GM21447 (cell line): ENCODE results near the gene ZNF470.

Source experiments
- ATAC-seq: cut with Tn5 transposase; IDR thresholded peaks from one replicate; pipeline ENCODE4 v1.9.1; 2021; ENCODE audit not compliant: unreplicated experiment

The ZNF470 gene

DNA sequence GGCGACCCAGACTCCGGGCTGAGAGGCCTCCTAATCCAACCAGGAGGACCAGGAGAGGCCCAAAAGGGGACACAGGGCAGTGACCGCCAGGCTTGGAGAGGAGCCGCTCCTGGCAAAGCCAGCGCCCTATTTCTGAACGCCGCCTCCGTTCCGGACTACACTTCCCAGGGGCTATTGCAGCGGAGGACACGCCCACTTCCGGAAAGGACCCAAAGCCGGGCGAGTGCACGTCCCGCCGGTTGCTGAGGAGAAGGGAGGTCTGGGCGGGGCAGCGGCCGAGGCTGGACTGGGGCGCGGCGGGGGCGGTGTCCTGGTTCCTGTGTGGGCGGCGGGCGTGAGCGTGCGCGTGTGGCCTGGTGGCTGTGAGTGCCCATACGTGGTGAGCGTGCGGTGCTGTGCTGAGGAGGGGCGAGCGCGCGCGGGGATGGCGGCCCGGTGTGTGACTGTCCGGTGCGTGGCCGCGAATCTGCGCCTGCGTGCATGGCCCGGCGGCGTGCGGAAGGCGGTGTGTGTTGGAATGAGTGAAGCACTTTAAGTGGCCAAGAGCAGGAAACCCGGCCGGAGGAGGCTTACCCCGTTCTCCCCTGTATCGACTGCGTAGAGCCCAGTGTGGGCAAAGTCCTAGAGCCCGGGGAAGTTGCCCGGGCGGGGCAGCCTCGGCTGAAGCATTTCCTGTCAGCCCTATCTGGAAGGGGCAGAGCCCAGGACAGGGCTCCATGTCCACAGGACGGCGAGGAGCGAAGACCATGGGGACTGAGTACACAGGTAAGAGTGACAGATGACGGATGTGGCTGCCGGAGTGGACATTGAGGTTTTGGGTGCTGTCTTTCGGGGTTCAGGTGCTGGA, at the start of gene ZNF470:
Gene ZNF470, plus strand, starts transcription at position 195 of the 847 bp plus-strand sequence. CDS start 2,844 bp downstream, outside the sequence.
- peak; percentile 95 for ATAC-seq

DNA sequence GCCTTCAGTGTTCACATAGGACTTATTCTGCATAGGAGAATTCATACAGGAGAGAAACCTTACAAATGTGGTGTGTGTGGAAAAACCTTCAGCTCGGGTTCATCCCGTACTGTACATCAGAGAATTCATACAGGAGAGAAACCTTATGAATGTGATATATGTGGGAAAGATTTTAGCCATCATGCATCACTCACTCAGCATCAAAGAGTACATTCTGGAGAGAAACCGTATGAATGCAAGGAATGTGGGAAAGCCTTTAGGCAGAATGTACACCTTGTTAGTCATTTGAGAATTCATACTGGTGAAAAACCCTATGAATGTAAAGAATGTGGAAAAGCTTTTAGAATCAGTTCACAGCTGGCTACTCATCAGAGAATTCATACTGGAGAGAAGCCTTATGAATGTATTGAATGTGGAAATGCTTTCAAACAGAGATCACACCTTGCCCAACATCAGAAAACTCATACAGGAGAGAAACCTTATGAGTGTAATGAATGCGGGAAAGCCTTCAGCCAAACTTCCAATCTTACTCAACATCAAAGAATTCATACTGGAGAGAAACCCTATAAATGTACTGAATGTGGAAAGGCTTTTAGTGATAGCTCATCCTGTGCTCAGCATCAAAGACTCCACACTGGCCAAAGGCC, 41.9 kb upstream of the ZNF470 start:
- ATAC-seq: no peak

DNA sequence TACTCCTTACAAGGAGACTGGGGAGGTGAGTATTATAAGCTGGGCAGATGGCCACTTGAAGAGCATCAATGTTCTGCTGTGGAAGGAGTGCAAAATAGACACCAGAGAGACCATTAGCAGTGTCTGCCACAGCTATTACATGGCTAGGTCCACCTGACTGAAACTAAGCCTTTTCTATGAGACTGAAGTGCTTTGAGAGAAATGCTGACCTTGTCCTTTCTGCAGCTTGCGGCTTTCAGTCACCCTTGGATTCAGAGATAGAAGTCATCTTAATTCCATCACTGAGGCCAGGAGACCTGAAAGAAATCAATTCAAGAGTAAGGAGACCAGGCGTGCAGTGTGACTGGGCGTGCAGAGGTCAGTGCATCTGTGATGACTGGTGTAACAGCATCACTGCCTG, 29.8 kb upstream of the ZNF470 start:
- no peak for ATAC-seq

DNA sequence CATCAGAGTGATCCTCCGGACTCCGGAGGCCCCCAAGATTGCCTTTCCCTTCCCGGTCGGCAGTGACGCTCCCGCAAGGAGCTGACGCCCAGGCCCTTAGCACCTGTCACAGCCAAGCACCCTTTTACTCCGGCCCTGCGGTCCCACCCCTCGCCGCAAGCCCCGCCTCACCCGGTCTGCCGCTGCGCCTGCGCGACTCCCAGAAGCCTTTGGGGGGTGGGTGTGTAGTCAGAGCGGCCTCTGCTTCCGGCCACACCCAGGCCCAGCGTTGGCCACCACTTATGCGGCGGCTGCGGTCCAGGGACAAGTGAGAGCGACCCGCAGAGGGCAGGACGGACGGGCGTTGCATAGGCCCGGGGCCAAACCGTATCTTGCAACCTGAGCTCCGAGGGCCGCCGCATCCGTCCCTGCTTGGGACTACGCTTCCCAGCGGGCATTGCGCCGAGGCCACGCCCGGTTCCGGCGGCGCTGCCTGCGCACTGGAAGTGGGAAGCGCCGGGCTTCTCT, 29.0 kb upstream of the ZNF470 start:
- ATAC-seq: peak; percentile 65

DNA sequence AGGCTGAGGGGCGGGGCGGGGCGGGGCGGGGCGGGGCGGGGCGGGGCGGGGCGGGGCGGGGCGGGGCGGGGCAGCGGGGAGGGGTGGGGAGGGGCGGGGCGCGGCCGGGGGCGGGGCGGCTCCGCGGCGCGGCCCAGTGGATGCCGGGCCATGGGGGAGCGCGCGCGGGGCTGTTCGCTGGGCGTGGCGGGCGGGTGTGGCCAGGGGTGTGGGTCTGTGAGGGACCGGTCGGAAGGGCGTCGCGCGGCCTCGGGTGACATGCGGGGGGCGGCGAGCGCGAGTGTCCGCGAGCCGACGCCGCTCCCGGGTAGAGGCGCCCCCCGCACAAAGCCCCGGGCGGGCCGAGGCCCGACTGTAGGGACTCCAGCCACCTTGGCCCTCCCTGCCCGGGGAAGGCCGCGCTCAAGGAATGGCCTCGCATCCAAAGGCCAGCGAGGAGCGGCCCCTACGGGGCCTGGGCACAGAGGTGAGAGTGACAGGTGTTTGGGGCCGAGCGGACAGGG, 28.5 kb upstream of the ZNF470 start, which contains the start of gene ZFP28:
Gene ZFP28, plus strand, starts transcription at position 188 of the 503 bp plus-strand sequence. Its CDS starts 71 bp downstream, at position 259.
- ATAC-seq: peak; percentile 29

DNA sequence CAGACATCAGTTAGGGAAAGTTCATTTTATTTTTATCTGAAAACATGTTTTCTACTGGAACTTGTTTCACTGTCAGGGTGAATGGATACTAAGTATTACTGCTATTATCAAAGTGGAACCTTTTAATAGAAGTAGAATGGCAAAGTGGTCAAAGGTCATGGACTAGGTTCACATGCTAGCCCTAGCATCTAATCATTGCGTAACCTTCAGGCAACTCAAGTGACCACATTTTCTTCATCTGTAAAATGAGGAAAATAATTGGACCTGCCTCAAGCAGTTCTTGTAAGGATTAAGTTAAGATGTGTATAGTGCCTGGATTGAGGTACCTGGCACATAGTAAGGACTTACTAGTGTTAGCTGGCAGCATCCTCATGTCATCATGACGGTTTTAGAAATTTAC, 23.5 kb upstream of the ZNF470 start:
- no peak for ATAC-seq

DNA sequence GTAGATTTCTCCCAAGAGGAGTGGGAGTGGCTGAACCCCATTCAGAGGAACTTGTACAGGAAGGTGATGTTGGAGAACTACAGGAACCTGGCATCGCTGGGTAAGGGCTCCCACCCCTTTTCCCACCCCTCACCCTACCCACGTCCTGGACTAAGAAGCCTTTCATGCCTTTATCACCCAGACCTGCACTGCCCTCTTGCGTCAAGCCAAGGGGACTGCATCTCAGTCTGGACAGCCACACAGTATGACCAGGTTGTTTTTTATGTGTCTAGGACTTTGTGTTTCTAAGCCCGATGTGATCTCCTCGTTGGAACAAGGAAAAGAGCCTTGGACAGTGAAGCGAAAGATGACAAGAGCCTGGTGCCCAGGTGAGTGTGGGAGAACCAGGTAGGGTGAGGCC, 19.7 kb upstream of the ZNF470 start:
- ATAC-seq: no peak

DNA sequence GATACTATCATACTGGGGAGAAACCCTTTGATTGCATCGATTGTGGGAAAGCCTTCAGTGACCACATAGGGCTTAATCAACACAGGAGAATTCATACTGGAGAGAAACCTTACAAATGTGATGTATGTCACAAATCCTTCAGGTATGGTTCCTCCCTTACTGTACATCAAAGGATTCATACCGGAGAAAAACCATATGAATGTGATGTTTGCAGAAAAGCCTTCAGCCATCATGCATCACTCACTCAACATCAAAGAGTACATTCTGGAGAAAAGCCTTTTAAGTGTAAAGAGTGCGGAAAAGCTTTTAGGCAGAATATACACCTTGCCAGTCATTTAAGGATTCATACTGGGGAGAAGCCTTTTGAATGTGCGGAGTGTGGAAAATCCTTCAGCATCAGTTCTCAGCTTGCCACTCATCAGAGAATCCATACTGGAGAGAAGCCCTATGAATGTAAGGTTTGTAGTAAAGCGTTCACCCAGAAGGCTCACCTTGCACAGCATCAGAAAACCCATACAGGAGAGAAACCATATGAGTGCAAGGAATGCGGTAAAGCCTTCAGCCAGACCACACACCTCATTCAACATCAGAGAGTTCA, 12.9 kb upstream of the ZNF470 start:
- ATAC-seq: no peak

DNA sequence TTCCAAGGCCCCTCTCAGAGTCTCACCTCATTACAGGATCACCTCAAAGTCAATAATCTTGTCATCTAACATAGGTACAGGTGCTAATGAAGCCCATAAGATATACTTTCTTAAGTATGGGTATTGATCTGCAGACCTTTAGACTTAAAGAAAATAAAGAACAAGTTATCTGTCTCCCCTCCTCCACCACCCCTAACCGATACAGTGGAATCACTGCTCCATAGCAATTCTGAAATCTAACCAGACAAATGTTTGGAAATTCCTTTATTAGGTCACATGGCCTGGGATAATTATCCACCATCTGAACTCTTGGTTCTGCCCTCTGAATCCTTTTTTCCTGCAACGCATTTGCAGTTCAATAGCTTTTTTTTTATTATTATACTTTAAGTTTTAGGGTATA, 4.5 kb upstream of the ZNF470 start:
- ATAC-seq: no peak

DNA sequence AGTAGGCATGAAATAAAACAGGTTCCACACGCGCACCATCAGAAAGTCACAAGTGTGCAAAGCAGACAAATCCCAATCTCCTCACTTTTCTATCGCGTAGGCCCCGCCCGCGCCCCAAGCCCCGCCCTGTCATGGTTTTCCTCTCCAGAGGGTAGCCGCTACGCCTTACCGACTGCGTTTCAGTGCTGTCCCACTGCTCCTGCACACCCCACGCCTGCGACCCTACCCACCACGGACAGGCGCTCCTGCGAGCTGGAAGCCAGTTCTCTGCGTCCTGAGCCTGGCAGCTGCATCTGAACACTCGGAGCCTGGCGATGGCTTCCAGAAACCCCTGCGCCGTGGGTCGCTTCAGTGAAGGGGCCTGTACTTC, 379 bp upstream of the ZNF470 start:
- peak; percentile 39 for ATAC-seq

DNA sequence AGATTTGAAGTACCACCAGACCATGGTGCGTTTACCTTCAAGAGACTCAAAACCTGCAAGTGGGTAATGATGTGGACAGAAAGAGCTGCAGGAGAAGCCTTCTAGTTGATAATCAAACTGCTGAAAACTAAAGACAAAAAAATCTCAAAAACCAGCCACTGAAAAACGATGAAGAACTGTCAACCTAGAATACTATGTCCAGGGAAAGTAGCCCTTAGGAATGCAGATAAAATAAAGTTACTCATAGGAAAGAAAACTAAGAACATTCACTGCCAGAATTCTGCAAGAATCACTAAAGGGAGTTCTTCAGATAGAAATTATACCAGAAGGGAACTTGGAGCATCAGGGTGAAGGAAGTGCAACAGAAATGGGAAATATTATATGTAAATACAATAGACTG, 5.3 kb downstream of the ZNF470 start:
- no peak for ATAC-seq

DNA sequence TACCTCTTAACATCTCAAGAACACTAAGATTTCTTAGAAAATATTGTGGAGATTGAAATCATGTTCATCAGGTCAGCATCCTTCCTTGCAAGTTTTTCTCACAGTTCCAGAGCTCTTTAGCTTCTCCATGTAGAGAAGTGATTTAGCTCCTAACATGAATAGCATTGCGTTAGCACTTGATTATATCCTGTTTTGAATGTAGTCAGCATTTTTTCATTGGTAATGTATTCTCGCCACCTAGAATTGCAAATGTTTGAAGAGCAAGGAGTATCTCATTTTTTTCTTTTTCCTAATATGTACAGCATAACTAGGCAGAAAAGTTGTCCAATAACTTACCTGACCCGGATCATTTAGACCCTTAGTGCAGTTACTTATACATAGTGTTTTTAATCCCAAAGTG, 6.6 kb downstream of the ZNF470 start:
- no peak for ATAC-seq

DNA sequence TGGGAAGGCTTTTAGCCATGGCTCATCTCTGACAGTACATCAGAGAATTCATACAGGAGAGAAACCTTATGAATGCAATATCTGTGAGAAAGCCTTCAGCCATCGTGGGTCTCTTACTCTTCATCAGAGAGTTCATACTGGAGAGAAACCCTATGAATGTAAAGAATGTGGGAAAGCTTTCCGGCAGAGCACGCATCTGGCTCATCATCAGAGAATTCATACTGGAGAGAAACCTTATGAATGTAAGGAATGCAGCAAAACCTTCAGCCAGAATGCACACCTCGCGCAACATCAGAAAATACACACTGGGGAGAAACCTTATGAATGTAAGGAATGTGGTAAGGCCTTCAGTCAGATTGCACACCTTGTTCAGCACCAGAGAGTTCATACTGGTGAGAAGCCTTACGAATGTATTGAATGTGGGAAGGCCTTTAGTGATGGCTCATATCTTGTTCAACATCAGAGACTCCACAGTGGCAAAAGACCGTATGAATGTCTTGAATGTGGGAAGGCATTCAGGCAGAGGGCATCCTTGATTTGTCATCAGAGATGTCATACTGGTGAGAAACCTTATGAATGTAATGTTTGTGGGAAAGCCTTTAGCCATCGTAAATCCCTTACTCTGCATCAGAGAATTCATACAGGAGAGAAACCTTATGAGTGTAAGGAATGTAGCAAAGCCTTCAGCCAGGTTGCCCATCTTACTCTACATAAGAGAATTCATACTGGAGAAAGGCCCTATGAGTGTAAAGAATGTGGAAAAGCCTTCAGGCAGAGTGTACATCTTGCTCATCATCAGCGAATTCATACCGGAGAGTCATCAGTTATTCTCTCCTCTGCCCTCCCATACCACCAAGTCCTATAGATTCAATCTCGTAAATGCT, 10.7 kb downstream of the ZNF470 start:
- no peak for ATAC-seq

DNA sequence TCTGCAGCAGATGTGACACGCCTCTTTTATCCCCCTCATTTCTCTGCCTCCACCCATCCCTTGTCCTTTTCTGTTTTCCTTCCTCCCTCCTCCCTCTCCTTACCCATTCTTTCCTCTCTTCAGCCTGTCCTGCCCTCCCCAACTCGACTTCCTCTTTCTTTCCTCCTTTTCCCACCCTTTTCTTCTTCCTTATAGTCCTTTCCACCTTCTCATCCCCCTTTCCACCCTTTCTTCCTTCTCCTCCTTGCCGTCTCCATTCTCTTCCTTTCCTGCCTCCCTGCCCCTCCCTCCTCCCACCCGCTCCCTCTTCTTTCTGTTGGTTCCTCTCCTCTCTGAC, 27.1 kb downstream of the ZNF470 start:
- no peak for ATAC-seq

DNA sequence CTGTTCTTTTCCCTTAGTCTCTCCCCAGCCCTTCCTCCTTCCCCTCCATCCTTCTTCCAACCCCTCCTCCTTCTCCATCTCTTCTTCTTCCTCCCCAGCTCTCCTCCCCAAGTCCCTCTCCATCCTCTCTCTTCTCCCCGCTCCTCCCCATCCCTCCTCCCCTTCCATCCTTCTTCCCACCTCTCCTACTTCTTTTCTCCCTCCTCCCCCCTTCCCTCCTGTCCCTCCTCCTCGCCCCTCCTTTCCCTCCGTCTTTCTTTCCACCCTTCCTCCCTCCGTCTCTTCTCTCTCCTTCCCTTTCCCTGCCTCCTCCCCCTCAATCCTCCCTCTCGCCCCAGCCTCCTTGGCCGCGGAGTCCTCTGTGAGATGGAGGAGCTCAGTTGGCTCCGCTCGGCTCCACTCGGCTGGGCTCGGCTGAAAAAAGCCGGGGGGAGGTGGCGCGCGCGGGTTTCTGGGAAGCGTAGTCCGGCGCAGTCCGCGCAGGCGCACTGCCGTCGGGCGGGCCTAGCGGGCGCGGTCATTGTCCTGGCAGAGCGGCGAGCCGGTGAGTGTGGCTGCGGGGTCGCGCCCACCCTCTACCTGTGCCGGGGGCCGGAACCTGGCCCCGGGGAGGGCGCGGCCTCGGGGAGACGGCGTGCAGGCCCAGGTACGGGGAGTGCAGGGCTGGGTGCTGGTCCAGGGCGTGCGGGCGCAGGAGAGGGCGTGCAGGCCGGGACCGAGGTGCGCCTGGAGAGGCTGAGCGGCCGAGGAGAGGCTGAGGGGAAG, 27.7 kb downstream of the ZNF470 start, which contains the start of gene ZNF71:
Gene ZNF71, plus strand, starts transcription at position 520 of the 765 bp plus-strand sequence. CDS start 6,257 bp downstream, outside the sequence.
- ATAC-seq: peak; percentile 93

DNA sequence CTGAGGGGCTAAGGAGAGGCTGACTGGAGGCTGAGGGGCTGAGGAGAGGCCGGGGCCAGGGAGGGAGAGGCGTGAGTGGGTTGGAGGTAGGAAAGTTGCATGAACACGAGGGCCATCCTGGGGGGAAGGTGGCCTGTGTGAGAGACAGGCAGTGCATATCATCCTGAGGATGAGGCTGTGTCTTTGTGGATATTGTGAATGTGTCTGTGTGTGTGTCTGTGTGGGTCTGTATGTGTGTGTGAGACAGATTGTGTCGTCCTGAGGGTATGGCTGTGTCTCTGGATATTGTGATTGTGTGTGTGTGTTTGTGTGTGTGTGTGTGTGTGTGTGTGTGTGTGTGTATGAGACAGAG, 28.3 kb downstream of the ZNF470 start:
- ATAC-seq: peak; percentile 29

DNA sequence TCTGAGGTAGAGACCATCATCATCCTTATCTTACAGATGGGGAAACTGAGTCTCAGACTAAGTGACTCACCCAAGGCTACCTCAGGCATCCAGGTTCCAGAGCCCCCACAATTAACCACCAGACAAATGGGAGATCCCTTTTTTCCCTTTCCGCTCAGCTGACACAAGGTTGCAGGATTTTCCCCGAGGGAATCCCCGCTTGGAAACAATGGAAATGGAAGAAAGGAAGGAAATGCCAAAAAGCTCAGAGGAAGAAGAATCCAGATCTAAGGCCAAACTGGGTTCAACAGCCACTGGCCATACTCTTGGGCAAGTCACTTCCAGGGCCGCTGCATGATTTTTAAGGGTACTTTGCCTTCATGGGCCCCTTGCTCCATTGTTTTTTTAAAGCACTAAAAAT, 29.4 kb downstream of the ZNF470 start:
- no peak for ATAC-seq

DNA sequence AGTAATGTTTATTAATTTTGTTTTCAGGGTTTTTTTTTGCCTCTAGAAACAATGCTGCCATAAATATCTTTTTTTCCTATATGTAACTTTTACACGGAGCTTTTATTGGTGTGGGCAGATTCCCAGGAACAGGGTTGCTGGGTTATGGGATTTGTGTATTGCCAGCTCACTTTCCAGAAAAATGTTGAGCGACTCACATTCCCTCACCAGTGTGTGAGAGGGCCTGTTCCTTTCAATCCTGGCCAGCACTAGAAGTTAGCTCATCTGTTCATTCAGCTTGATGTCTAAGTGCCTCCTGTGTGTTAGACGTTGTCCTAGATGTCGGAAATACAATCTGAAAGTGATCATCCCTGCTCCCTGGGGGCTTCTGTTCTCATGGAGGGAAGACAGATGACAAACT, 30.4 kb downstream of the ZNF470 start:
- ATAC-seq: no peak

DNA sequence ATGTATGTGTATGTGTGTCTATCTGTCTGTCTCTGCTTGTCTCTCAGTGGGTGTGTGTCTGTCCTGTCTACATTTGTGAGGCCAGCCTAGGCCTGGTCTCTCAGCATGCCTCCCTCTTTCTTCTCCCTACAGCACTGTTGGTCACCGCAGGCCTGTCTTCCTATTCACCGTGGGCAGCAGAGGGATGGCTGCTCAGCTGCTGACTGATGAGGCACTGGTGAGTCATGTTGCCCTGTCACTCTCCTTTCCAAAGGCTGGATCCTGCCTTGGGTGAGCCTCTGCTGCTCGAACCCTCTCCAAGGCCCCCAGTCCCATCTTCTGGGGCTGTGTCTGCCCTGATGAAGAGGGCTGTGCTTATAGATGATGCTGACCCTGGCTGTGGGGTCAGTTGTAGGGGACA, 34.1 kb downstream of the ZNF470 start:
- ATAC-seq: no peak

DNA sequence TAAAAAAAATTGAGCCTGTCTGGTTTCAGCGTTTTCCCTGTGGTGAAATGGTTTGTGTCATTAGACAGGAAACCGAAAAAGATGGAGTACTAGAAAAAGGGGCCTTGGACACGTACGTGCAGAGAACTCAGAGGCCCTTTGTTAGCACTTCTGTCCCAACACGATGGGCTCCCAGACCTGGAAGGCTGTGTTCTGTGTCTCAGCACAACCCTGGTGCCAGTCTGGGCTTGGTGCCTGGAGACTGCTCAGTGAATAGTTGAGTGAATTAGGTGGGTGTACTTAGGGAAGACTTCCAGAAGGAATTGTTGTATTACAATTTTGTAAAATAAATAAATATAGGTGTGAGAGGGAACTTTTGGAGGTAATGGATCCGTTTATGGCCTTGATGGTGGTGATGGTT, 36.6 kb downstream of the ZNF470 start:
- no peak for ATAC-seq
